GM12872 (cell line): ENCODE results near the gene LANCL1.

Experiments used
- CTCF ChIP-seq: IDR thresholded peaks from 3 replicates; pipeline ENCODE4 v1.5.1; 2011; ENCODE audit warnings: low read depth, mild to moderate bottlenecking, low read length, moderate library complexity; ENCODE audit not compliant: insufficient read depth

The LANCL1 gene

GRCh38 chr2:210476194-210477128, at the start of gene LANCL1:
TSS of gene LANCL1 (minus strand) at chr2:210476759. CDS start at chr2:210476396, 363 bp downstream.
- no peak for TF ChIP-seq CTCF

GRCh38 chr2:210524533-210524932, 48.0 kb upstream of the LANCL1 start:
- no peak for TF ChIP-seq CTCF

GRCh38 chr2:210523650-210524289, 47.2 kb upstream of the LANCL1 start:
- TF ChIP-seq CTCF = no peak

GRCh38 chr2:210522399-210522798, 45.8 kb upstream of the LANCL1 start:
- TF ChIP-seq CTCF = no peak

GRCh38 chr2:210519594-210519993, 43.0 kb upstream of the LANCL1 start:
- TF ChIP-seq CTCF = no peak

GRCh38 chr2:210517264-210517663, 40.7 kb upstream of the LANCL1 start:
- no peak for TF ChIP-seq CTCF

GRCh38 chr2:210515911-210516310, 39.4 kb upstream of the LANCL1 start:
- TF ChIP-seq CTCF = no peak
